ENCODE results near the gene CRYBB1.

GRCh38 chr22:26662160-26662559, 44.3 kb upstream of the CRYBB1 start:
- no peak for TF ChIP-seq POLR2A (IDR thresholded peaks at IDR 0.05; ENCODE audit: low read depth, low read length)
- TF ChIP-seq CTCF (IDR thresholded peaks at IDR 0.05; ENCODE audit: extremely low read depth in 1 of 2, insufficient read depth in 1 of 2, low read depth in 1 of 2, low read length in 2 of 2): no peak
- no peak for TF ChIP-seq FOS (IDR thresholded peaks at IDR 0.05; ENCODE audit: borderline replicate concordance, insufficient read depth, low read length)
- TF ChIP-seq GATA2 (IDR thresholded peaks at IDR 0.05; ENCODE audit: insufficient read depth, insufficient read length, low read depth, low read length): no peak

Data from endothelial cell of umbilical vein (primary cell).